ENCODE data around the gene MTARC1. TPM values are rescaled to one million over a fixed set of nuclear protein-coding genes. Genes with fewer than 3 reads are reported as not detected.
A peak's percentile ranks its signal among the peaks of the same experiment; 100 is the strongest.

Gene MTARC1
- 10 to 100 TPM in 1 of 8 experiments, 1 to 10 TPM in 4, under 1 TPM in 3; 0.10 to 21.3 (median 5.8) TPM for total RNA-seq

GRCh38 chr1:220786337-220787068, at the start of gene MTARC1:
Gene MTARC1 (plus strand): TSS chr1:220786913. CDS start chr1:220786945, 32 bp downstream.
- WGBS, 10 experiments, result 0 to 5% (median 1%) methylated on average over 5 to 20 of the region's 56 CpGs; no CpG with 5 or more reads in 5 of the 10 experiments
- H3K27ac ChIP-seq, result peak within 1 kb of the TSS; percentile 36 to 64
- in situ Hi-C loops (cut with MboI; ENCODE audit: low pct_unique_long_range_greater_than_20kb in 2 of 9, low sequenced_read_pairs in 9 of 9, unreplicated experiment in 9 of 9), result loop anchor here in 3 of 9 experiments (25.0 kb wide), 3 partner anchors 499 to 949 kb away; no protein-coding TSS in a partner anchor

GRCh38 chr1:220741349-220741748, 45.4 kb upstream of the MTARC1 start:
- in situ Hi-C loops (cut with MboI; ENCODE audit: low pct_unique_long_range_greater_than_20kb in 2 of 9, low sequenced_read_pairs in 9 of 9, unreplicated experiment in 9 of 9), result loop anchor here in 1 of 9 experiments (25.0 kb wide), 1 partner anchor 454 kb away; no protein-coding TSS in a partner anchor
- Histone ChIP-seq H3K4me3 (no peak overlapping the region), H3K27ac (no peak overlapping the region), H3K4me1 (replicated peaks in 1 of 2) (no peaks in the 10 kb centered on the region)
- ATAC-seq (replicated peaks in 6 of 8), result no peak
- 8 to 81% (median 33%) methylated on average over 1 to 2 of the region's 2 CpGs for WGBS, 10 experiments

More at GRCh38 chr1:220786337-220787068, at the start of gene MTARC1:
- Histone ChIP-seq H3K4me3 (peak within 1 kb of the TSS; percentile 41 to 51 (median 42)), H3K4me1 (replicated peaks in 1 of 2) (peaks cover 10 to 20% of the 10 kb centered on the region in 2 donors)
- peak; percentile 85 to 96 (median 87) for ATAC-seq (replicated peaks in 6 of 8)

DNA sequence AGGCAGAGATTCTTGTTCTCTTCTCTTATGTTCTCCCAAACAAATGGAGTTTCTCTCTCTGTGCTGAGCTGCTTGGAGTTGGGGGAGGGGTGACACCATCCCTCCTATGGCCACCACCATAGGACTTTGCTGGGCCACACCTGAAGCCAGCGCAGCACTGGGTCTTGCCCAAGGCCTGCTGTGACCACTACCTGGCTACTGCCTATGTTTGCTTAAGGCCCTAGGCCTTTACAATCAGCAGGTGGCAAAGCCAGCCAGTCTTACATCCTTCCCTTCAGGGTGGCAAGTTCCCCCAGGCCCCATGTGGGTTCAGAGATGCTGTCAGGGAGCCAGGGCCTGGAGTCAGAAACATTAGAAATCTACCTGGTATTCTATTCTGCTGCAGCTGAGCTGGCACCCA, 44.9 kb upstream of the MTARC1 start:
- in situ Hi-C loops (cut with MboI; ENCODE audit: low pct_unique_long_range_greater_than_20kb in 2 of 9, low sequenced_read_pairs in 9 of 9, unreplicated experiment in 9 of 9), result loop anchor here in 1 of 9 experiments (25.0 kb wide), 1 partner anchor 455 kb away; no protein-coding TSS in a partner anchor
- 80 to 100% (median 92%) methylated on average over 1 of the region's 1 CpG; no CpG with 5 or more reads in 6 of the 10 experiments for WGBS, 10 experiments
- Histone ChIP-seq H3K27ac (no peak overlapping the region), H3K4me3 (no peak overlapping the region), H3K4me1 (replicated peaks in 1 of 2) (peaks cover 2% of the 10 kb centered on the region in 2 donors)
- ATAC-seq (replicated peaks in 6 of 8), result no peak

- H3K27ac ChIP-seq, result no peak overlapping the region
- H3K4me1 ChIP-seq (replicated peaks in 1 of 2), result peaks cover 9% of the 10 kb centered on the region in 2 donors
- WGBS, 10 experiments, result 17 to 100% (median 79%) methylated on average over 1 to 3 of the region's 3 CpGs; no CpG with 5 or more reads in 3 of the 10 experiments
- H3K4me3 ChIP-seq, result no peak overlapping the region
- ATAC-seq (replicated peaks in 6 of 8), result no peak
- in situ Hi-C loops (cut with MboI; ENCODE audit: low pct_unique_long_range_greater_than_20kb in 2 of 9, low sequenced_read_pairs in 9 of 9, unreplicated experiment in 9 of 9), result loop anchor here in 1 of 9 experiments (25.0 kb wide), 1 partner anchor 455 kb away; no protein-coding TSS in a partner anchor
Measured at GRCh38 chr1:220742520-220742919, 44.2 kb upstream of the MTARC1 start.

DNA sequence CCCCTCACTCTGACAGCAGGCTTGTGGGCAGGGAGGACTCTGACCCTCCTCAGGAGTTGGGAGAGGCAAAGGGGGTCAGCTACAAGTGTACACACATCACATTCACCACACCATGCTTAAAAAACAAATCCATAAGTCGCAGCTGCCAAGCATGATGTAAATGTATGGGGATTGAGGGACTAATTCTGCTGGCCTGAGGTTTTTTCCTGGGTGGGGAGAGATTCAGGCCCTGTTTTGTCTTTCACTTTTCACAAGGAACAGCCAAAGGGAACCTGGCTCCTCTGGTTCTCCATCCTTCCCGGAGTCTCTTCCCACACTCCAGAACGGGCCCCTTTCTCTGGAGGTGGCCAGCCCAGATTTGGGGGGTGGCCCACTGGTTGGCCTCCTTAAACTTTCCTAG, 39.9 kb upstream of the MTARC1 start:
- H3K4me1 ChIP-seq (replicated peaks in 1 of 2), result peaks cover 19 to 28% of the 10 kb centered on the region in 2 donors
- 85 to 100% (median 87%) methylated on average over 2 to 3 of the region's 3 CpGs; no CpG with 5 or more reads in 7 of the 10 experiments for WGBS, 10 experiments
- no peak overlapping the region for H3K4me3 ChIP-seq
- no peak overlapping the region for H3K27ac ChIP-seq
- ATAC-seq (replicated peaks in 6 of 8), result no peak
- in situ Hi-C loops (cut with MboI; ENCODE audit: low pct_unique_long_range_greater_than_20kb in 2 of 9, low sequenced_read_pairs in 9 of 9, unreplicated experiment in 9 of 9), result loop anchor here in 1 of 9 experiments (25.0 kb wide), 1 partner anchor 460 kb away; no protein-coding TSS in a partner anchor

- no peak overlapping the region for H3K27ac ChIP-seq
- 16 to 54% (median 27%) methylated on average over 2 to 18 of the region's 18 CpGs for WGBS, 10 experiments
- in situ Hi-C loops (cut with MboI; ENCODE audit: low pct_unique_long_range_greater_than_20kb in 2 of 9, low sequenced_read_pairs in 9 of 9, unreplicated experiment in 9 of 9), result loop anchor here in 1 of 9 experiments (25.0 kb wide), 1 partner anchor 460 kb away; no protein-coding TSS in a partner anchor
Measured at GRCh38 chr1:220747437-220748088, 39.1 kb upstream of the MTARC1 start.

DNA sequence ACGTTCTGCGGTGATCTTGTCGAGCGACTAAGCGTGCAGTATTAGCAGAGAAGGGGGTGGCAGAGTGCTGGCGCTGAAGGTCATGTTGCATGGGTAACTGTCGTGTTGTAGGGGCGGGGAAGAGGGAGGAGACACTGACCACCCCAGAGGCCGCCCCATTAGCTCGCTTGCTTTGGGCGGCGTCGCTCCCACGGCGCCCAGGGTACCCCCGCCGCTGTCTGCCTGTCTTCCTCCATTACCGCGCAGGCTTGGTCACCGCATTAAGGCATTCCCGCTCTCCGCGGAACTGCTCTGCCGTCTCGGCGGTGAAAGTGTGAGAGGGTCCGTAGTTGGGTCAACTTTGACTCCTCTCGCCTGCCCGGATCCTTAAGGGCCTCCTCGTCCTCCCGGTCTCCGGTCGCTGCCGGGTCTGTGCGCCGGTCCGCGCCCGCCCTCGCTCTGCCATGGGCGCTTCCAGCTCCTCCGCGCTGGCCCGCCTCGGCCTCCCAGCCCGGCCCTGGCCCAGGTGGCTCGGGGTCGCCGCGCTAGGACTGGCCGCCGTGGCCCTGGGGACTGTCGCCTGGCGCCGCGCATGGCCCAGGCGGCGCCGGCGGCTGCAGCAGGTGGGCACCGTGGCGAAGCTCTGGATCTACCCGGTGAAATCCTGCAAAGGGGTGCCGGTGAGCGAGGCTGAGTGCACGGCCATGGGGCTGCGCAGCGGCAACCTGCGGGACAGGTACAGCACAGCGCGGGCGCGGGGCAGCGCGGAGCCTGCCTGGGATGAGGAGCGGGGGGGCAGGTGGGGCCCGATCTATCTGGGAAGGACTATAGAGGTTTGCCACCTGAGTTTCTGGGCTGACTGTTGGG, 38.4 kb upstream of the MTARC1 start, which contains the start of gene MTARC2:
TSS of gene MTARC2 (plus strand) at position 234 of the 846 bp plus-strand sequence. CDS start at position 444, 210 bp downstream.
- ATAC-seq (replicated peaks in 6 of 8), result peak; percentile 83 to 92 (median 89)
- in situ Hi-C loops (cut with MboI; ENCODE audit: low pct_unique_long_range_greater_than_20kb in 2 of 9, low sequenced_read_pairs in 9 of 9, unreplicated experiment in 9 of 9), result loop anchor here in 1 of 9 experiments (25.0 kb wide), 1 partner anchor 461 kb away; no protein-coding TSS in a partner anchor
- Histone ChIP-seq H3K27ac (no peak within 1 kb of the TSS), H3K4me3 (peak within 1 kb of the TSS; percentile 36 to 69 (median 43)), H3K4me1 (replicated peaks in 1 of 2) (peaks cover 19 to 28% of the 10 kb centered on the region in 2 donors)
- 0 to 20% (median 3%) methylated on average over 1 to 54 of the region's 77 CpGs; no CpG with 5 or more reads in 2 of the 10 experiments for WGBS, 10 experiments

More at GRCh38 chr1:220747437-220748088, 39.1 kb upstream of the MTARC1 start:
- Histone ChIP-seq H3K4me1 (replicated peaks in 1 of 2) (peaks cover 19 to 28% of the 10 kb centered on the region in 2 donors), H3K4me3 (peak overlapping the region; percentile 36 to 69 (median 43))
- peak in 5 of 8 experiments; percentile 35 to 55 (median 50) for ATAC-seq (replicated peaks in 6 of 8)

DNA sequence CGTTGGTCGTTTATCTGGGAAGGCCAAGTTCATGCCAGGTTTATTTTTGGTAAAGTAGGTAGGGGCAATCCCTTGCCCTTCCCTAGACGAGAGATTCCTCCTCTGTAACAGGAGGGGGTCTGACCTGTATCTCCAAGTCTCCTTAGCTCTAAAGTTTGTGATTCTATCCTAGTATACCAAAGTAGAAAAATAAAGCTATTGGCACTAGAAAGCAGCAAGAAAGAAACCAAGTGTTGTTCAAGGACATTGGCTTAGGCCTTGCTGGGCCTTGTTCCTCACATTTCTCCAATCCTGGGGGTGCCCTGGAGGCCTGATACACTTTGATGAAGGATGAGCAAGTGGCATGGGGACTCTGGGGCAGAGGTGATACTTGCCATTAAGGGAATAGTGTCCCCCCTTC, 37.8 kb upstream of the MTARC1 start:
- in situ Hi-C loops (cut with MboI; ENCODE audit: low pct_unique_long_range_greater_than_20kb in 2 of 9, low sequenced_read_pairs in 9 of 9, unreplicated experiment in 9 of 9), result loop anchor here in 1 of 9 experiments (25.0 kb wide), 1 partner anchor 462 kb away; no protein-coding TSS in a partner anchor
- Histone ChIP-seq H3K27ac (no peak overlapping the region), H3K4me3 (peak overlapping the region; percentile 36 to 69 (median 43)), H3K4me1 (replicated peaks in 1 of 2) (peaks cover 19 to 28% of the 10 kb centered on the region in 2 donors)
- whole genome bisulfite sequencing, 10 experiments, result 0 to 75% (median 48%) methylated on average over 1 to 3 of the region's 3 CpGs; no CpG with 5 or more reads in 7 of the 10 experiments
- no peak for ATAC-seq (replicated peaks in 6 of 8)

DNA sequence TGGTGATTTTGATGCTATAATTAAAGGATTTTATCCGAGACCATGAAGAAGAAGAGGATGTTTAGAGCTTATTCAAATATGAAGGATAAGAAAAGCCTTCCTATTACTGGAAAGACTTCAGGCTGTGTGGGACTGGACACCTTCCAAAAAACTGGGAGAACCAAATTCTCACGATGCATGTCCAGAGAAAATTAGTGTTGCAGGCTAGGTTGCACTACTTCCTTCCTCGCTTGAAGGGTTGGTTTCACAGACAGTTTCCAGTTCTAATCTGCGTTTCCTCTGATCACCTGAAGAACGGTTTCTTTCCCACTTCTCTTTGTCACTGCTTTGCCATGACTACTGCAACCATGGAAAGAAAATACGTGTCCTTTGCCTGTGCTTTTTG, 36.6 kb upstream of the MTARC1 start:
- Histone ChIP-seq H3K4me1 (replicated peaks in 1 of 2) (peaks cover 19 to 28% of the 10 kb centered on the region in 2 donors), H3K27ac (no peak overlapping the region), H3K4me3 (no peak overlapping the region)
- in situ Hi-C loops (cut with MboI; ENCODE audit: low pct_unique_long_range_greater_than_20kb in 2 of 9, low sequenced_read_pairs in 9 of 9, unreplicated experiment in 9 of 9), result no loop called here
- ATAC-seq (replicated peaks in 6 of 8), result no peak
- 50 to 96% (median 82%) methylated on average over 1 to 6 of the region's 6 CpGs for WGBS, 10 experiments

GRCh38 chr1:220751111-220751510, 35.6 kb upstream of the MTARC1 start:
- in situ Hi-C loops (cut with MboI; ENCODE audit: low pct_unique_long_range_greater_than_20kb in 2 of 9, low sequenced_read_pairs in 9 of 9, unreplicated experiment in 9 of 9), result no loop called here
- Histone ChIP-seq H3K4me1 (replicated peaks in 1 of 2) (peaks cover 19 to 28% of the 10 kb centered on the region in 2 donors), H3K27ac (no peak overlapping the region), H3K4me3 (no peak overlapping the region)
- ATAC-seq (replicated peaks in 6 of 8), result no peak
- 71 to 100% (median 84%) methylated on average over 1 to 2 of the region's 2 CpGs; no CpG with 5 or more reads in 3 of the 10 experiments for WGBS, 10 experiments

DNA sequence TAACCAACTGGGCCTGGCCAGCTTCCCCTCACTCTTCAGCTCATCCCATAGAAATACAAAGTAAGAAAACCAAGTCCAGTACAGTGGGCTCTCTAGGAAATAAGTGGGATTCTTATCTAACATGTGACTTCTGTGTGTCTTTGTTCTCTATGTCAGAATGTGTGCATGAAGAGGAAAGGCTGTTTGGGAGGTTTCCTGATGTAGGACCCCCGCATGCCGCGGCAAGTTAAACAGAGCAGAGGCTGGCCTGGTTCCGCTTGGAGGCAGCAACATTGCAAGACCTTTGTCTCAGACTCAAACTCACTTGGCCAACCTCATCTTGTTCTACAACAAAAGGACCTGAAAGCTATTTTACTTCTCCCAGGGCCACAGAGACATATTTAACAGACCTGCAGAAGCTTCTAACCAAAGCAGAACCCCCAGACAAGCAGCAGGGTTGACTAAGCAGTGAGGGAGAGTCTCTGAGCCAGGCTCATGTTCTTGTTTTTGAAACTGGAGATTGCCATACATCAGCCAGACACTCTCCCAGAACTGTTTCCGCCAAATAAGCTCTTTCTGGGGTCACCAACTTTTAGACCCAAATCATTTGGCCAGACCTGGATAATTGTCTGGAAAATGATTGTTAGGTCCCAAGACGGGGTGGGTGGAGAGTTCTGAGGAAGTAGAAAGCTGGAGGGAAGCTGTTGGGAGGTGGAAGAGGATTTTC, 32.3 kb upstream of the MTARC1 start:
- no peak overlapping the region for H3K27ac ChIP-seq
- peaks cover 0 to 8% of the 10 kb centered on the region in 2 donors for H3K4me1 ChIP-seq (replicated peaks in 1 of 2)
- no peak overlapping the region for H3K4me3 ChIP-seq
- in situ Hi-C loops (cut with MboI; ENCODE audit: low pct_unique_long_range_greater_than_20kb in 2 of 9, low sequenced_read_pairs in 9 of 9, unreplicated experiment in 9 of 9), result no loop called here
- ATAC-seq (replicated peaks in 6 of 8), result no peak
- 80 to 100% (median 91%) methylated on average over 1 to 6 of the region's 6 CpGs; no CpG with 5 or more reads in 1 of the 10 experiments for WGBS, 10 experiments

Data from motor neuron (in vitro differentiated cells).